NCI-H524 (cell line): ENCODE results near the gene PEPD.

ENCODE experiments used
- DNase-seq, 2 experiments: peaks; one replicate each; lab custom pipeline; 2025; lab: John Stamatoyannopoulos, UW

The PEPD gene

DNA sequence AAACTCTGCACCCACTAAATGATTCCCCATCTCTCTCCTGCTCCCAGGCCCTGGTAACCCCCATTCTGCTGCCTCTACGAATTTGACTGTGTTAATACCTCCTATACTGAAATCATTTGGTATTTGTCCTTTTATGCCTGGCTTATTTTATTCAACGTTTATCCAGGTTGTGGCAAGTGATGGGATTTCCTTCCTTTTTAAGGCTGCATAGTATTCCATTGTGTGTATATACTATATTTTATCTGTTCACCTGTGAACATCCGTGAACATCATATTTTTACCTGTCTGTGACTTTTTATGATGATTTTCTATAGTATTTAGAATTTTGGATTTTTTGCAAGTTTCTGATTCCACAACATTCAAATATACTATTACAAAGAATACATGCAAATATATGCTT, 162.0 kb downstream of the PEPD start:
- no peak for DNase-seq

DNA sequence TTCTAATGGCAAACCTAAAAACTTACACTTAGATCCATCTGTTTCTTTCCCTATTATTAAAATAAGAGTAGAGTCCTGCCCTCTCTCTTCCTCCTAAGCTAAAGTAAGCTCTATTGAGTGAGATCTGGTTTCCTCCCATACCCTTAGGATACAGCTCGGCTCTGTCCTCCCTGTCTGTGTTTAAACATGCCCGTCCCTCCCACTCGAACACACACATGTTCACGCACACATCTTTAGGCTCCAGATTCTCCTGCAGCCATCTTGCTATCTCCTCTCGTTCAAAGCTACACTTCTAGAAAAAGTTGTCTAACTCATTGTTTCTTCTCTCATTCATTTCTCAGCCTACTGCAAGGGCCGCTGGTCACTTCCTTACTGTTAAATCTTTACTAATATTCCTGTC, 163.2 kb downstream of the PEPD start:
- DNase-seq: no peak

DNA sequence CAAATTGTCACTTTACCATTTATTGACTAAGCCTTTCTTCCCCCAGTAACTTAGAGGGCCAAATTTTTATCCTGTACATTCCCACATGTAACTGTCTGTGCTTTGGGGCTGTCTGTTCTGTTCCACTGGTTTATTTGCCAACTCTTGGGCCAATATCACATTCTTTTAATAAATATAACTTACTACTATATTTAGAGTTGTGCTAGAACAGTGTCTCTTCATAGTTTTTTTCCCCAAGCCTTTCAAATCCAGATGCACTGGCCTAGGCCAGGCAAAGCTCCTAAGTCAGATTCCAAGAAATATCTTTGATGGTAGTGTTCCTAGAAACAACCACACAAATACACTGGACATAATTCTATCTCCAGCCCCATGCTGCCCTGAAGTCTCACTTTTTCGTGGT, 164.0 kb downstream of the PEPD start:
- no peak for DNase-seq

DNA sequence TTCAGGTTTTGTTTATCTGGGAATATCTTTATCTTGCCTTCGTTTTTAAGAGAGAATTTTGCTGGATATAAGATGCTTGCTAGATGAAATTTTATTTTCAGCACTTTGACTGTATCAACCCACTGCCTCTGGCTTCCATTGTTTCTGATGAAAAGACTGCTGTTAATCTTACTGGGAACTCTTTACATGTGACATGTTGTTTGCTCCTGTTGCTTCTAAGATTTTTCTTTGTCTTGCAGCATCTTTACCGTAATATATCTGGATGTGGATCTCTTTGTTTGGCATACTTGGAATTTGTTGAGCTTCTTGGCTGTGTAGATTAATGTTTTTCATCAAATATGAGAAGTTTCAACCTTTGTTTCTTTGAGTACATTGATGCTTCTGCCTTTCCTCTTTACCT, 166.1 kb downstream of the PEPD start:
- no peak for DNase-seq

DNA sequence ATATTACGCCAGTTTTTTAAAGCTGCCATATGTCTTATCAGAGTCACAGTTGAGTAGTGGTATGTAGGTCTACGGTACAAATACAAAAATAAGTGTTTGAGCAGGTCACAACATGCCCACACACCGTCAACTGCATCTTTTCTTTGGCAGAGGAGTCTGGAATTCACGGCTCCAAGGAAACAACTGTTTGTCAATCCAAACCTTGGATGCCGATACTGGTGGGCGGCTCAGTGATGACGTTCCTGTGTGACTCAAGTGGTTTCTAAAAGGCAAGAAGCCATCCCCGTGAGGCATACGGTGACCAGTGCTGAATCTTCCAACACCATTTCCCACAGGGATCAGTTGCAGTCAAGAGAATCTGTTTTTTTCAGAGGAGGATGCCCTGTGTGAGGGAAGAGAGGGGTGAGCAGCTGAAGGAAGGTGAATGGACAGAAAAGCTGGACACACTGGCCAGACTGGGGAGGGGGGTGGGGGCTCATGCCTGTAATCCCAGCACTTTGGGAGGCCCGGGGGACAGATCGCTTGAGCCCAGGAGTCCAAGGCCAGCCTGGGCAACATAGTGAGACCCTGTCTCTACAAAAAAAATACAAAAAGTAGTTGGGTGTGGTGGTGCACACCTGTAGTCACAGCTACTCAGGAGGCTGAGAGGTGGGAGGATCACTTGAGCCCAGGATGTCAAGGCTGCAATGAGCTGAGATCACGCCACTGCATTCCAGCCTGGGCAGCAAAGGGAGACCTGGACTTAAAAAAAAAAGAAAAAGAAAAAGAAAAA, 170.9 kb downstream of the PEPD start:
- no peak for DNase-seq

DNA sequence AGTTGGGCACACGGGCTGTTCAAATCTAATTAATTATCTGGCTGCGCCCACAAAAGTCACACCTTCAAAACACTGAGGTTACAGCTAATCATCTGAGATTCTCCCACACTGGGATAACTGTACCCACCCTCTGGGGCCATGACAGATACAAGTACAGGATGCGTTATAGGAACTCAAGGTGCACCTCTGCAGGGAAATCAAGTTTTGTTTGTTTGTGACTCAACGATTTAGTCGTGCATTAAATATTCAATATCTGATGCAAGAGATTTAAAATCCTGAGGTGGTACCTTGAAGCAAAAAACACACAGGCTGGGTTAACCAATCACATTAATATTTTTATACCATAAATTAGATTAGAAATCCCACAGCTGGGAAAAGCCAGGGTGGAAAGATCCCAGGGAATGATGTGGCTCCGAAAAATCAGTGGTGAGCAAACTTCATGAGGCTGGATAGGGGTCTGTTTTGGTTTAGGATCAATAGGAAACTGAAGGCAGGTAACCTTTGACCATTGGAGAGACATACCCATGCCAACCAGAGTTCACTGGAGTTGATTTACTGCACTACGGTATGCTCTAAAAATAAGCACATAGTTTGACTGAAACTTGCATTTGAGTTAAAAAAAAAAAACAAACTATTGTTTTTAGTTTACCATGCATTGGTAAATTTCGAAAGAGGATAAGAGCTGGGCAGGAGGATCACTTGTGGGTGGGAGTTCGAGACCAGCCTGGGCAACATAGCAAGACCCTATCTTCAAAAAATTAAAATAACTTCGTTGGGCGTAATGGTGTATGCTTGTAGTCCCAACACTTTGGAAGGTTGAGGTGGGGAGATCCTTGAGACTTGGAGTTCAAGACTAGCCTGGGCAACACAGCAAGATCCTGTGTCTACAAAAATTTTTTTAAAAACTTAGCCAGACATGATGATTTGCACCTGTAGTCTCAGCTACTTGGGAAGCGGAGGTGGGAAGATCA, 172.0 kb downstream of the PEPD start:
- DNase-seq: no peak

DNA sequence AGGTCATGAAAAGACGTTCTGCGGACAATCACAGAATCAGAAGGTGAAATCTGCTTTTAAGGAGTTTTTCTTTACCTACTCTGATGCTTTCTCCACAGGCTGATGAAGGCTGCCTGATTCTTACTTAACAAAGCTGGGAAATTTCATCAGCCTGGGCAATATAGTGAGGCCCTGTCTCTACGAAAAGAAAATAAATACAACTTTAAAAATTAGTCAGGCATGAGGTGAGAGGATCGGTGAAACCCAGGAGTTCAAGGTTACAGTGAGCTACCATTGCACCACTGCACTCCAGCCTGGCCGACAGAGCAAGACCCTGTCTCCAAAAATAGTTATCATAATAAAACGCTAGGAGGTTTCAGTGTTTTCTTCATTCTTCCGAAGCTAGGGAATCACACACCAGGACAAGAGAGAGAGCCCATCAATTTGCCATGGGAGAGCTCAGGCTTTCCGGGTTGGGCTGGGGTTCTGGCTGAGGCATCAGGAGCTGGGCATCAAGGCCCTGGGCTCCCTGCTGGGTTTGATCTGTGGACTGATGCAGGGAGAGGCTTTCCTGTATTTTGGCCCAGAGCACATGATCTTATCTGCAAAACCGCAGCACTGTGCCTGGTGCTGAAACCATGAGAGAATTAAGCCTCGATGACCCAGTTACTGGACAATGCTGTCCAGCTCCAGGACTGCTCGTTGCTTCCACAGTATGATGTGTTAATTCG, 173.1 kb downstream of the PEPD start:
- no peak for DNase-seq

DNA sequence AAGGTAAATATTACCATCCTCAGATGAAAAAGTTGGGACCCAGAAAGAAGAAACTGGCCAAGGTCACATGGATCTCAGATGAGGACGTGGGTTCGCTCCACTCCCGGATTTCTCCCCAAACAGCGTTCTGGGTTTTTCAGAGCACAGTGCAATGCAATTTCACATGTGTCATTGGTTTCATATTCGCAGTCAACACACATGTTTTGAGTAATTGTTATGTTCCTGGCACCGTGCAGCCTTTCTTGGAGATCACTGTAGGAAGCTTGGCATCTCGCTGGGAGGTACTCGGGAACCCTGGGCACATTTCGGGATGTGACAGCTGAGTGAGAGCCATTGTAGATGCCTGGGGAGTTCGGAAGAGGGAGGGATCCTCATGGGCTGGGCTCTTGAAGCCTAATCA, 174.3 kb downstream of the PEPD start:
- DNase-seq: no peak

DNA sequence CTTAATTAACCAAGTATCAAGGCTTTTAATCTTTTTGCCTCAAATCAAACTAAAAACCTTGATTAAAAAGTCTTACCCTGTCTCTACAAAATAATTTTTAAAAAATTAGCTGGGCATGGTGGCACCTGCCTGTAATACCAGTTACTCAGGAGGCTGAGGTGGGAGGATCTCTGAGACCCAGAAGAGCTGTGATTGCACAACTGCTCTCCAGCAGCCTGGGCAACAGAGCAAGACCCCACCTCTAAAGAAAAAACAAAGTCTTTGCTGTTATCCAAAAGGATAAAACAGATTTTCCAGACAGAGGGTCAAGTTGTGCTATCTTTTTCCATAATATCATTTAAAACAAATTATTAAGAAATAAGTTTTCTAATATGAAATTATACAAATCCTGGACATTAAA, 174.9 kb downstream of the PEPD start:
- no peak for DNase-seq

DNA sequence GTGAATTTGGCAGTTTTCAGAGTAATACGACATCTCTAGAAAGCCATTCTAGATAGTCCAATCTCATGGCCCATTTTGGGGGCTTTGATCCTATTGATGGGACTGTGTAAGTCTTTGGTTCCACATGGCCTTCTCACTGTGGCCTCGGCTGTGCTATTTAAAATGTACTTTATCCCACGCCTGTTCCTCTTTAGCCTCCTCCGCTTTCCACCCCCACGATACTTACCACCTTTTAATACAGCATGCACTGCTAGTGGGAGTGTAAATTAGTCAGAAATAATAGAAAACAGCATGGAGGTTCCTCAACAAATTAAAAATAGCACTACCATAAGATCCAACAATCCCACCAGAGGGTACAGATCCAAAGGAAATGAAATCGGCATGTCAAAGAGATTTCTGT, 176.4 kb downstream of the PEPD start:
- no peak for DNase-seq

DNA sequence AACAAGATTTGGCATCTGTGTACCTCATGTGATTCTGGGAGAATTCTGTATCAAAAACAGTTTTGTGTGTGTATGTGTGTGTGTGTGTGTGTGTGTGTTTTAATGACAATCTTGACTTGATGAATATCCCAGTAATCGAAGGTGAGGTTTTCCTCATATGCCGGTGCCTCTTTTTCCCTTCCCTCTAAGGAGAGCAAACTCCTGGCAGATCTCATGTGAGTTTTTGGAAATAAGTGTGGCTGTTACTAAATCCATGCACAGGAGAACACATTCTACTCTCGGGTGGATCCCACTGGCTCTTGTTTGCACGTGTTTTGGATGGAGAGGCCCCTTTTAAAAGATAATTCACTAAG, 177.0 kb downstream of the PEPD start:
- DNase-seq: no peak

DNA sequence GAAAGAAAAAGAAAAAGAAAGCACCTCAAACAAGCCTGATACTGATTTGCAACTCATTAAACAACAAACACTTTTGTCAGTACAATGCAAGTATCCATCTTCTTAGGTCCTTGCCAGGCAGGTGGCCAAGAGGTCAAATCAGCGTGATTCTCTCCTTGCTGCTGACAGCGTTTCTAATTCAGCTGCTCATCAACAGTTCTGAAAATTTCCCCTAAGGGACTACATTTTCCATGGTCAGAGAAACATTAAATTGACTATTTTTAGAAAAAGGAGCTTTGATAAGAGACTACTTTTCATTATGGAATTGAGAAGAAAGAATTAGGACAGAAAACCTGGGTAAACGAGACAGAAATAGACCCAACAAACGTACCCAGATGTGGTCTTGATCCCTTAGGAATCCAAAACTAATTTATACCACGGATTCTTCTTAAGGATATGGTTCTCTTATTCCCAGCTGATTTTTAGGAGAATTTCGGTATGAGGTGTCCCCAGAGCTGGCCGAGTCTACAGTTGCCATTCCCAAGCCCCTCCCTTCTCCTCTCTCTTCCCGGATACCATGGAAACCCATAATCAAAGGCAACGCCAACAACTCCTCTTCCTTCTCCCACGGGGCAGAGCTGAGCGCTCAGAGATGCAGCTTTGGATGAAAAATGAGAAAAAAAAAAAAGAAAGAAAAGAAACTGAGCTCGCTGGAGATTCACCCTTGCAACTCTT, 177.6 kb downstream of the PEPD start:
- DNase-seq: no peak

DNA sequence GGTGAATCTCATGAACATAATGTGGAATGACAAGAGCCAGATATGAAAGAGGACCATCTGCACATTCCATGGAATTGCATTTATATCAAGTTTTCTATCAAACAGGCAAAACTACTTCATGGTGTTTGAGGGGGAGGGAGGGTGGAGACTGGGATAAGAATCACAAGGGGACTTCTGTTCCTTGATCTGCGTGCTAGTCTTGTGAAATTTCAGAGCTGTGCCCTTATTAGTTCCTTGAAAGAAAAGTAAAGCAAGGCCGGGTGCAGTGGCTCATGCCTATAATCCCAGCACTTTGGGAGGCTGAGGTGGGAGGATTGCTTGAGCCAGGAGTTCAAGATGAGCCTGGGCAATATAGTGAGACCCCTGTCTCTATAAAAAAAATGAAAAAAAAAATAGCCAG, 178.3 kb downstream of the PEPD start:
- DNase-seq: no peak

DNA sequence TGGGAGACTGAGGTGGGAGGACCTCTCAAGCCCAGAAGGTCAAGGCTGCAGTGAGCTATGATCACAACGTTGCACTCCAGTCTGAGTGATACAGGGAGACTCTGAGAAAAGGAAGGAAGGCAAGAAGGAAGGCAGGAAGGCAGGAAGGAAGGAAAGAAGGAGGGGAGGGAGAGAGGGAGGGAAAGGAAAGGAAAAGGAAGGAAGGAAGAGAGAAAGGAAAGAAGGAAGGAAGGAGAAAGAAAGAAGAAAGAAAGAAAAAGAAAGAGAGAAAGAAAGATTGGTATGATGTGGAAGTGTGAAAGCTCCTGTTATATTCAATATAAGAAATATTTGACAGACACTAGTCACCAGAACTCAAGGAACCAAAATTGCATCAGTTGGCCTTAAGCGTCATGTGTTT, 180.6 kb downstream of the PEPD start:
- no peak for DNase-seq

DNA sequence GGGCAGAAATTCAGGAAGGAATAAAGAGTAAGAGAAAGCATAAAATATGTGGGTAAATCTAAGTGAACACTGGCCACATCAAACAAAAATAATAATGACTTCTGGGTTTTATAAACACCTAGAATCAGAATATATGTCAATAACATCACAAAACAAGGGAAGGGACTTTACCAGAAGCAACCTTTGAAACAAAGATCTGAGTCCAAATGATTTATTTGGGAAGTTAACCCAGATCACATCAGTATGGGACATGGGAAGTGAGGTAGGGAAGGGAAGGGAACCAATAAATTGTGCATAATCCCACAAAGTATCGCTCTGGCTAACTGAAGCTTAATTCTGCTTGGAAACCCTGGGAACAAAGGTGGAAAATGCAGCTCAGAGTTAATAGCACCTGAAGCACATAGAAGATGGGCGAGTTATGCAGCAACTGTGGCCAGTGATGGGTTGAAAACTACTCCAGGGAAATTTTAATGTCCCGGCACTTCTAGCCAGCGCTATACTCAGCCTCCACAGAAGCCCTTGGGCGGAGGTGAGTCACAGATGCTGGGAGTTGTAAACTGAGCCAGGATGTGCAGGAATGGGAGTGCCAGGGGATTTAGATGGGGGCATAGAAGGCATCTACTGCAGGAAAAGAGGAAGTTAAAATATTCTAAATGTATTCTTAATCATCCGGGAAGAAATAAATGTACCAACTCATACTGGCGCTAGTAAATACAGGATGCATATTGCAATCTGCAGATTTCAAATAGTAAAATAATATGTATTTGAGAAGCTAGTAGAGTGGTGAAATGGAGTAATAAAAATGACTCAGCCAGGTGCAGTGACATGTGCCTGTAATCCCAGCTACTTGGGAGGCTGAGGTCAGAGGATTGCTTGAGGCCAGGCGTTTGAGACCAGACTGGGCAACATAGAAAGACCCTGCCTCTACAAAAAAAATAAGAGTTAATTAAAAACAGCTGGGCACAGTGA, 182.3 kb downstream of the PEPD start:
- no peak for DNase-seq
